Measurements from ENCODE around the gene SENP1. TPM values are rescaled to one million over a fixed set of nuclear protein-coding genes. Genes with fewer than 3 reads are reported as not detected.

SENP1 gene
- total and polyA plus RNA-seq, 2 of the 4 experiments (the other 2 are of a cell fraction) = 7.2 to 25.3 TPM

DNA sequence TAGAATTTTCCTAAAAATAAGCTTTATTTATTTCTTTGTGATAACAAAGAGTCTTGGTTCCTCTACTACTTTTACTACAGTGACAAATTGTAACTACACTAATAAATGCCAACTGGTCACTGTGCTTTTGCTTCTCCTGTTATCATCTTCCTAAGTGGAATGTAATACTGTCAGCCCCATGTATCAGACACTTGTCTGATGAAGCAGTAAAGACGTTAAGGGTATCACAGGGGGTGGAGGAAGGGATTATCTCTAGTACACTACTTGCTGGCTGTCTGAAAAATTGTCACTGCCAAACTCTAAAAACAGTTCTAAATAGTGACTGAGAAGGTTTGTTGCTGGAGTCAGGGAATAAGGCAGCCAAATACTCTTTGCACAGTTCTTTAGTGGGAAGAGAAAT, 40.1 kb upstream of the SENP1 start:
- no peak overlapping the region for H3K4me3 ChIP-seq (ENCODE audit: insufficient read depth, low read depth, low read length)
- no peak overlapping the region for H4K8ac ChIP-seq (ENCODE audit: low read depth in 2 of 2, low read length in 2 of 2)
- no peak for DNase-seq
- H2AK9ac ChIP-seq (replicated peaks; ENCODE audit: low read depth, low read length, poor library complexity) = no peak overlapping the region
- H3K56ac ChIP-seq (ENCODE audit: extremely low read depth, insufficient read depth, low read length) = no peak overlapping the region
- no peaks in the 10 kb centered on the region; the same call in 1 of the 2 replicates for H3K9me1 ChIP-seq (ENCODE audit: insufficient read depth, low read length)
- no peak overlapping the region for H3K4ac ChIP-seq (ENCODE audit: low read depth, low read length)
- no TSS peak for BruUV-seq (replicated peaks)
- H3K27ac ChIP-seq (ENCODE audit: insufficient read depth, low read length) = no peak overlapping the region
- in situ Hi-C loops (cut with MboI; ENCODE audit: low sequenced_read_pairs) = loop anchor here (10.0 kb wide), 1 partner anchor 421 kb away; the partner anchor contains the start of gene ENDOU
- no peaks in the 10 kb centered on the region; the same call in 1 of the 2 replicates for H3K4me1 ChIP-seq (ENCODE audit: control insufficient read depth, insufficient read depth, low read length)
- CTCF ChIA-PET = no interaction called here
- peaks cover 46% of the 10 kb centered on the region for H3K36me3 ChIP-seq (ENCODE audit: control insufficient read depth, insufficient read depth, low read length)
- H4K91ac ChIP-seq (ENCODE audit: insufficient read depth, low read depth, low read length) = no peak overlapping the region
- no peak overlapping the region for H2BK15ac ChIP-seq (ENCODE audit: low read depth, low read length)
- dilution Hi-C loops (cut with HindIII; ENCODE audit: low sequenced_read_pairs, unreplicated experiment) = no loop called here
- no peak overlapping the region for H3K4me2 ChIP-seq (ENCODE audit: low read depth, low read length)
- intact Hi-C loops (cut with micrococcal nuclease) = no loop called here
- WGBS, 2 experiments (ENCODE audit: extremely low coverage in 2 of 2, insufficient read length in 1 of 2) = no CpG with 5 or more reads among the region's 1 CpG
- POLR2A ChIA-PET (ENCODE audit: unreplicated experiment) = no interaction called here
- no peak overlapping the region for H4K5ac ChIP-seq (ENCODE audit: low read depth, low read length)
- no peak for ATAC-seq (ENCODE audit: low read depth)
- no peak overlapping the region for H3K9ac ChIP-seq (ENCODE audit: low read depth, low read length)
- H2AFZ ChIP-seq (replicated peaks; ENCODE audit: low read length, poor library complexity) = no peak overlapping the region
- H3K9me3 ChIP-seq (ENCODE audit: control insufficient read depth, insufficient read depth, low read length) = no peaks in the 10 kb centered on the region
- peaks cover 0 to 5% of the 10 kb centered on the region in 2 experiments; a peak in 1 of 4 replicates for H3K79me1 ChIP-seq (ENCODE audit: low read depth in 1 of 2, low read length in 2 of 2)
- H3K23ac ChIP-seq (ENCODE audit: low read depth, low read length) = no peak overlapping the region
- no peak overlapping the region for H2BK5ac ChIP-seq (ENCODE audit: low read depth, low read length, poor library complexity, severe bottlenecking)
- H2BK120ac ChIP-seq (ENCODE audit: low read depth, low read length) = no peak overlapping the region
- H3K27me3 ChIP-seq (ENCODE audit: control insufficient read depth, insufficient read depth, low read length) = no peaks in the 10 kb centered on the region
- no peak for TF ChIP-seq MXI1 (IDR thresholded peaks at IDR 0.05; ENCODE audit: borderline replicate concordance, low read depth, low read length)
- no peak for TF ChIP-seq RFX5 (IDR thresholded peaks at IDR 0.05; ENCODE audit: low read depth, low read length)
- no peak for TF ChIP-seq RAD21 (IDR thresholded peaks at IDR 0.05; ENCODE audit: low read length)
- TF ChIP-seq ELK1 (IDR thresholded peaks at IDR 0.05; ENCODE audit: borderline replicate concordance, low read depth, low read length) = no peak
- TF ChIP-seq BHLHE40 (IDR thresholded peaks at IDR 0.05; ENCODE audit: low read depth, low read length) = no peak
- no peak for TF ChIP-seq CHD1 (IDR thresholded peaks at IDR 0.05; ENCODE audit: low read depth, low read length)
- no peak for TF ChIP-seq NFE2L2 (IDR thresholded peaks at IDR 0.05; ENCODE audit: low read depth, low read length)
- TF ChIP-seq SMC3 (IDR thresholded peaks at IDR 0.05; ENCODE audit: low read depth, low read length) = no peak
- no peak for TF ChIP-seq USF2 (IDR thresholded peaks at IDR 0.05; ENCODE audit: low read depth, low read length)
- TF ChIP-seq MAFK (IDR thresholded peaks at IDR 0.05; ENCODE audit: low read depth, low read length) = no peak
- no peak for TF ChIP-seq RCOR1 (IDR thresholded peaks at IDR 0.05; ENCODE audit: insufficient replicate concordance, low read length)
- TF ChIP-seq FOS (IDR thresholded peaks at IDR 0.05; ENCODE audit: low read depth, low read length) = no peak
- no peak for TF ChIP-seq MAZ (IDR thresholded peaks at IDR 0.05; ENCODE audit: borderline replicate concordance, low read depth, low read length)
- TF ChIP-seq POLR2A (IDR thresholded peaks at IDR 0.05; ENCODE audit: low read depth, low read length) = no peak
- no peak for TF ChIP-seq CTCF (conservative IDR thresholded peaks at IDR 0.05; ENCODE audit: low read depth, low read length)
- TF ChIP-seq CEBPB (IDR thresholded peaks at IDR 0.05; ENCODE audit: low read depth, low read length) = no peak
- no peak overlapping the region for H3K18ac ChIP-seq (ENCODE audit: low read depth, low read length)
- no peak overlapping the region for H2BK20ac ChIP-seq (ENCODE audit: low read depth, low read length)
- no peaks in the 10 kb centered on the region for H4K20me1 ChIP-seq (ENCODE audit: insufficient read depth, low read length)
- no peak overlapping the region for H3K14ac ChIP-seq (replicated peaks; ENCODE audit: low read depth, low read length)
- H2AK5ac ChIP-seq (ENCODE audit: low read depth, low read length) = no peak overlapping the region

Data from IMR-90 (cell line).